Measurements from ENCODE around the gene LIMA1. TPM values are rescaled to one million over a fixed set of nuclear protein-coding genes. Genes with fewer than 3 reads are reported as not detected.
A peak's percentile ranks its signal among the peaks of the same experiment; 100 is the strongest.

The LIMA1 gene
- total and polyA plus RNA-seq, 9 of the 15 experiments (the other 6 are each of a cell fraction or from before 2014, with no cell fraction given) = 20.2 to 37.8 (median 27.3) TPM

DNA sequence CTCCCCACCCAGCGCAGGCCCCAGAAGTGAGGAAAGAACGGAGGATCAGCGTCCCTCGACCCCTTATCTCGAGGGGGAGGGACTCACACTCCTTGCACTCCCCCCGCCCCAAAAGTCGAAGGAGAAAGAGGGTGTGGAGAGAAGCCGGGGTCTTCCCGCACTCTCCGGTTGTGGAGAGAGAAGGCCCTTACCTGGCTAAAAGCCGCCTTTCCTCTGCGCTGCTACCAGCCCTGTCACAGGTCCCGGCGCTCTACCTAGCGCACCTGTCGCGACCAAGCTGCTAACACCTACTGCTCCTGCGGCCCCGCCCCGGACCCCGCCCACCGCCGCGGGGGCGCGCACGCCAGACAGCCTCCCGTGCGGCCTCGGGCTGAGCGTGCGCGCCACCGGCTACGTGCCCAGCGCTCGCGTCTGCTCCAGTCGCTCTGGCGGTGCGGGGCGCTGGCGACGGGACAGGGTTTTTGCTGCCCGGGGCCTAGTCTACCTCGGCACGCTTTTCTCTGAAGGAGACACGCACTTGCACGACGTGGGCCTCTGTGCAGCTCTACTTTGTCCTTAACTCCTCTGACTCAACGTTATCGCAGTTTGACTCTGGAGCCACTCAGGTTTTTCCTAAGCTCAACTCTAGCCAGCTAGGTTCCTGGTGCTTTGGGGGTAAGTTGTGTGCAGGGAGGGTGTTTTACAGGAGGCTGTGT, at the start of gene LIMA1 (continued):
- TF ChIP-seq, protein P1, sequence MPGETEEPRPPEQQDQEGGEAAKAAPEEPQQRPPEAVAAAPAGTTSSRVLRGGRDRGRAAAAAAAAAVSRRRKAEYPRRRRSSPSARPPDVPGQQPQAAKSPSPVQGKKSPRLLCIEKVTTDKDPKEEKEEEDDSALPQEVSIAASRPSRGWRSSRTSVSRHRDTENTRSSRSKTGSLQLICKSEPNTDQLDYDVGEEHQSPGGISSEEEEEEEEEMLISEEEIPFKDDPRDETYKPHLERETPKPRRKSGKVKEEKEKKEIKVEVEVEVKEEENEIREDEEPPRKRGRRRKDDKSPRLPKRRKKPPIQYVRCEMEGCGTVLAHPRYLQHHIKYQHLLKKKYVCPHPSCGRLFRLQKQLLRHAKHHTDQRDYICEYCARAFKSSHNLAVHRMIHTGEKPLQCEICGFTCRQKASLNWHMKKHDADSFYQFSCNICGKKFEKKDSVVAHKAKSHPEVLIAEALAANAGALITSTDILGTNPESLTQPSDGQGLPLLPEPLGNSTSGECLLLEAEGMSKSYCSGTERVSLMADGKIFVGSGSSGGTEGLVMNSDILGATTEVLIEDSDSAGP (CRISPR knock-in tag; IDR thresholded peaks at IDR 0.05) = no peak
- TF ChIP-seq MYC (IDR thresholded peaks at IDR 0.05; ENCODE audit: low read depth, low read length) (peak; percentile 81), MYC (CRISPR knock-in tag; IDR thresholded peaks at IDR 0.05; ENCODE audit: borderline replicate concordance, low read depth) (no peak), ELF1 (tag; IDR thresholded peaks at IDR 0.05) (no peak), PTBP1 (IDR thresholded peaks at IDR 0.05; ENCODE audit: low read depth, low read length) (no peak), HSF4 (CRISPR knock-in tag; IDR thresholded peaks at IDR 0.05; ENCODE audit: borderline replicate concordance) (no peak), ZNF232 (CRISPR knock-in tag; IDR thresholded peaks at IDR 0.05) (no peak), ZNF384 (IDR thresholded peaks at IDR 0.05; ENCODE audit: low read depth, low read length) (no peak), RB1 (IDR thresholded peaks at IDR 0.05; ENCODE audit: low read depth) (peak; percentile 83; the same call in 1 of the 2 replicates), C11orf30 (IDR thresholded peaks at IDR 0.05; ENCODE audit: low read depth) (no peak), ZNF324 (CRISPR knock-in tag; IDR thresholded peaks at IDR 0.05) (no peak), MTA2 (IDR thresholded peaks at IDR 0.05; ENCODE audit: low read depth) (no peak), PURB (CRISPR knock-in tag; IDR thresholded peaks at IDR 0.05; ENCODE audit: low read depth) (no peak), BDP1 (IDR thresholded peaks at IDR 0.05; ENCODE audit: insufficient read depth, insufficient read length) (no peak), POLR2B (IDR thresholded peaks at IDR 0.05; ENCODE audit: low read depth, partially characterized antibody) (peak; percentile 78)
- TF ChIP-seq, protein P2, sequence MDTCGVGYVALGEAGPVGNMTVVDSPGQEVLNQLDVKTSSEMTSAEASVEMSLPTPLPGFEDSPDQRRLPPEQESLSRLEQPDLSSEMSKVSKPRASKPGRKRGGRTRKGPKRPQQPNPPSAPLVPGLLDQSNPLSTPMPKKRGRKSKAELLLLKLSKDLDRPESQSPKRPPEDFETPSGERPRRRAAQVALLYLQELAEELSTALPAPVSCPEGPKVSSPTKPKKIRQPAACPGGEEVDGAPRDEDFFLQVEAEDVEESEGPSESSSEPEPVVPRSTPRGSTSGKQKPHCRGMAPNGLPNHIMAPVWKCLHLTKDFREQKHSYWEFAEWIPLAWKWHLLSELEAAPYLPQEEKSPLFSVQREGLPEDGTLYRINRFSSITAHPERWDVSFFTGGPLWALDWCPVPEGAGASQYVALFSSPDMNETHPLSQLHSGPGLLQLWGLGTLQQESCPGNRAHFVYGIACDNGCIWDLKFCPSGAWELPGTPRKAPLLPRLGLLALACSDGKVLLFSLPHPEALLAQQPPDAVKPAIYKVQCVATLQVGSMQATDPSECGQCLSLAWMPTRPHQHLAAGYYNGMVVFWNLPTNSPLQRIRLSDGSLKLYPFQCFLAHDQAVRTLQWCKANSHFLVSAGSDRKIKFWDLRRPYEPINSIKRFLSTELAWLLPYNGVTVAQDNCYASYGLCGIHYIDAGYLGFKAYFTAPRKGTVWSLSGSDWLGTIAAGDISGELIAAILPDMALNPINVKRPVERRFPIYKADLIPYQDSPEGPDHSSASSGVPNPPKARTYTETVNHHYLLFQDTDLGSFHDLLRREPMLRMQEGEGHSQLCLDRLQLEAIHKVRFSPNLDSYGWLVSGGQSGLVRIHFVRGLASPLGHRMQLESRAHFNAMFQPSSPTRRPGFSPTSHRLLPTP (IDR thresholded peaks at IDR 0.05; ENCODE audit: borderline replicate concordance, extremely low read depth, insufficient read length) = no peak
- TF ChIP-seq, protein P3, sequence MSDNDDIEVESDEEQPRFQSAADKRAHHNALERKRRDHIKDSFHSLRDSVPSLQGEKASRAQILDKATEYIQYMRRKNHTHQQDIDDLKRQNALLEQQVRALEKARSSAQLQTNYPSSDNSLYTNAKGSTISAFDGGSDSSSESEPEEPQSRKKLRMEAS (CRISPR knock-in tag; IDR thresholded peaks at IDR 0.05) = peak; percentile 67
- TF ChIP-seq, protein P4, sequence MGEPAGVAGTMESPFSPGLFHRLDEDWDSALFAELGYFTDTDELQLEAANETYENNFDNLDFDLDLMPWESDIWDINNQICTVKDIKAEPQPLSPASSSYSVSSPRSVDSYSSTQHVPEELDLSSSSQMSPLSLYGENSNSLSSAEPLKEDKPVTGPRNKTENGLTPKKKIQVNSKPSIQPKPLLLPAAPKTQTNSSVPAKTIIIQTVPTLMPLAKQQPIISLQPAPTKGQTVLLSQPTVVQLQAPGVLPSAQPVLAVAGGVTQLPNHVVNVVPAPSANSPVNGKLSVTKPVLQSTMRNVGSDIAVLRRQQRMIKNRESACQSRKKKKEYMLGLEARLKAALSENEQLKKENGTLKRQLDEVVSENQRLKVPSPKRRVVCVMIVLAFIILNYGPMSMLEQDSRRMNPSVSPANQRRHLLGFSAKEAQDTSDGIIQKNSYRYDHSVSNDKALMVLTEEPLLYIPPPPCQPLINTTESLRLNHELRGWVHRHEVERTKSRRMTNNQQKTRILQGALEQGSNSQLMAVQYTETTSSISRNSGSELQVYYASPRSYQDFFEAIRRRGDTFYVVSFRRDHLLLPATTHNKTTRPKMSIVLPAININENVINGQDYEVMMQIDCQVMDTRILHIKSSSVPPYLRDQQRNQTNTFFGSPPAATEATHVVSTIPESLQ (CRISPR knock-in tag; IDR thresholded peaks at IDR 0.05) = no peak
- TF ChIP-seq, protein P5, sequence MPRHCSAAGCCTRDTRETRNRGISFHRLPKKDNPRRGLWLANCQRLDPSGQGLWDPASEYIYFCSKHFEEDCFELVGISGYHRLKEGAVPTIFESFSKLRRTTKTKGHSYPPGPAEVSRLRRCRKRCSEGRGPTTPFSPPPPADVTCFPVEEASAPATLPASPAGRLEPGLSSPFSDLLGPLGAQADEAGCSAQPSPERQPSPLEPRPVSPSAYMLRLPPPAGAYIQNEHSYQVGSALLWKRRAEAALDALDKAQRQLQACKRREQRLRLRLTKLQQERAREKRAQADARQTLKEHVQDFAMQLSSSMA (CRISPR knock-in tag; IDR thresholded peaks at IDR 0.05) = no peak
- TF ChIP-seq, protein P6, sequence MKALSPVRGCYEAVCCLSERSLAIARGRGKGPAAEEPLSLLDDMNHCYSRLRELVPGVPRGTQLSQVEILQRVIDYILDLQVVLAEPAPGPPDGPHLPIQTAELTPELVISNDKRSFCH (CRISPR knock-in tag; IDR thresholded peaks at IDR 0.05) = no peak
- TF ChIP-seq, protein P6 (tag; IDR thresholded peaks at IDR 0.05) = 0 out of 2 replicates have a peak, but pooled peaks have one; percentile 40
